NCI-H1092 treated with DMSO at 0.1 percent for 48 hours (cell line): ENCODE data around the gene ADD1.

Experiments used
- DNase-seq: peaks from one replicate; lab custom pipeline; 2025; lab: John Stamatoyannopoulos, UW

Gene ADD1

GRCh38 chr4:2843263-2843940 lies at the start of gene ADD1:
TSS of gene ADD1 (plus strand) at chr4:2843844. CDS start at chr4:2875916, 32,072 bp downstream.
- peak; percentile 89 for DNase-seq

GRCh38 chr4:2794486-2795299 lies 49.0 kb upstream of the ADD1 start:
- peak; percentile 15 for DNase-seq

- DNase-seq, result no peak
These were observed 48.2 kb upstream of the ADD1 start for GRCh38 chr4:2795300-2795892.

GRCh38 chr4:2795893-2796848 lies 47.5 kb upstream of the ADD1 start:
- peak; percentile 32 for DNase-seq

GRCh38 chr4:2796849-2797544 lies 46.6 kb upstream of the ADD1 start:
- no peak for DNase-seq

GRCh38 chr4:2797545-2798305 lies 45.9 kb upstream of the ADD1 start:
- peak; percentile 45 for DNase-seq

- DNase-seq, result peak; percentile 62
These were observed 45.0 kb upstream of the ADD1 start for GRCh38 chr4:2798399-2799223.

GRCh38 chr4:2799224-2799911 lies 44.3 kb upstream of the ADD1 start:
- DNase-seq, result no peak

- no peak for DNase-seq
These were observed 43.5 kb upstream of the ADD1 start for GRCh38 chr4:2799971-2800690.

GRCh38 chr4:2800691-2801596 lies 42.7 kb upstream of the ADD1 start:
- DNase-seq, result peak; percentile 8

GRCh38 chr4:2802618-2803531 lies 40.8 kb upstream of the ADD1 start:
- no peak for DNase-seq

- no peak for DNase-seq
These were observed 39.8 kb upstream of the ADD1 start for GRCh38 chr4:2803624-2804448.

- DNase-seq, result no peak
These were observed 39.1 kb upstream of the ADD1 start for GRCh38 chr4:2804449-2804972.

GRCh38 chr4:2804973-2805501 lies 38.6 kb upstream of the ADD1 start:
- no peak for DNase-seq
